Activated CD8-positive, alpha-beta memory T cell treated with anti-CD3 and anti-CD28 coated beads for 48 hours (primary cell): Measurements from ENCODE around the gene MED12L.
A peak's percentile ranks its signal among the peaks of the same experiment; 100 is the strongest.

Source experiments
- DNase-seq, 3 experiments: peaks; one replicate each; pipeline ENCODE4 v3.0.0-alpha.2; 2020; ENCODE audit warnings: low read depth in 2 of 3, low spot score in 2 of 3

MED12L gene

DNA sequence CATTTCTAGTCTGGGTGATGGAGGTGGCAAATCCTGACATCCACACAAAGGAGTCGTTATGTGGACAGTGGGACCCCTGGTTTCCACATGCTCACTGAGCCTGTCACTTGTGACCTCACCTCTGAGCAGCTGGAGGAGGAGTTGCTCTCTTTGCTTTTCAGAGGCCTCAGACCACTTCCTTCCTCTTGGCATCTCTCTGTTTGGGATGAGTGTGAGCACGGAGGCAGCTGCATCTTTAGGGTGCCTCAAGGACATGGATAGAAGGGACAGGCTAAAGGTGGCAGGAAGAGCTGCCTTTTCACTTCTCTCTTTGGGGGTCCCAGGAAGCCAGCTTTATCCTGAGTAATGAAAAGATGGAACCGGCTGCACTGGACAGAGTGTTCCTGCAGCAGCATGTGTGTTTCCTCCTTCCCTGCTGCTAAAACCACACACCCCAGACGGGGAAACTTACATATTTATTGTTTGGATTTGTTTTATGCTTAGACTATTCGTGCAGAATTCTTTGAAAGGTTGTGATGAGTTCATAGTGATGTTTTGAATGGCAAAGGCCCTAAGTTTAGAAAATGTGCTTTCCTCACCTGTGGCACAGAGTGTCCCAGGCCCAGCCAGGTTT is 85.8 kb downstream of the MED12L start:
- DNase-seq, result no peak

DNA sequence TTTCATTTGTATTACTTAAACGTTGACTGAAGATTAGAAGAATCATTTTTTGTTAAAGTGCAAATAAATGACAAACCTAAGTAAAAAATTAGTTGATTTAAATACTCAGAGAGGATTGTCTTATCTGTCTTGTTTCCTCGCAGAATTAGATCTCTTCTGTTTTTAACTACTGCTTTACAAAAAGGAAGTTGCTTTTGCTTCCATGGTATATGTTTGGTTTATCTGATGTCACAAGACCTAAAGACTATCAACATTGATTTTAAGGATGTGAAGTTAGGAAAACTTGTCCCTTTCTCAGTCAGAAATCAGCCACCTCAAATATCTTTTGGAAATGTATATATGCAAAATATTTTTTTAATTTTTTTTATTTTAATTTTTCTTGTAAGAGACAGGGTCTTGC is 88.9 kb downstream of the MED12L start:
- DNase-seq, result no peak

- no peak for DNase-seq
Measured at GRCh38 chr3:151175952-151176351, 90.5 kb downstream of the MED12L start.

- DNase-seq, result no peak
Measured at GRCh38 chr3:151178208-151178845, 92.9 kb downstream of the MED12L start.

GRCh38 chr3:151182349-151183079 is 97.0 kb downstream of the MED12L start:
- DNase-seq, result no peak

- no peak for DNase-seq
Measured at GRCh38 chr3:151183265-151183671, 97.8 kb downstream of the MED12L start.

DNA sequence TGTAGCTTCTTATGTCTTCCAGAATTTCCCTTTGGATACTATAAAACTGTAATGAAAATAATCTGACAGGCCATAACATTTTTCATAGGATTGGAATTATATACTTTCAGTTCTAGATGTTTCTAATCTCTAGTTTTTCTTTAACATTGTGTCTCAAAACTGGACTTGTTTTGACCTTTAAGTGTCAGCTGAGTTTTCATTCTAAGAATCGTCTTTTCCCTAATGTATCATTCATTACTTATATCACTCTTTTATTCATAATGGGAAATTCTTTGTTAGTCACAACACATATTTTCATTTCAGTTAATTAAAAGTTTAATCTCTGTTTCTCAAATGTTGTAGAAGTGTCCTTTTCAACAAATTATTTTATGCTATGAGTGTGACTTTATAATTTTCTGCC is 105.6 kb downstream of the MED12L start:
- no peak for DNase-seq

GRCh38 chr3:151192545-151192944 is 107.1 kb downstream of the MED12L start:
- DNase-seq, result no peak

- no peak for DNase-seq
Measured at GRCh38 chr3:151195826-151196225, 110.4 kb downstream of the MED12L start.

DNA sequence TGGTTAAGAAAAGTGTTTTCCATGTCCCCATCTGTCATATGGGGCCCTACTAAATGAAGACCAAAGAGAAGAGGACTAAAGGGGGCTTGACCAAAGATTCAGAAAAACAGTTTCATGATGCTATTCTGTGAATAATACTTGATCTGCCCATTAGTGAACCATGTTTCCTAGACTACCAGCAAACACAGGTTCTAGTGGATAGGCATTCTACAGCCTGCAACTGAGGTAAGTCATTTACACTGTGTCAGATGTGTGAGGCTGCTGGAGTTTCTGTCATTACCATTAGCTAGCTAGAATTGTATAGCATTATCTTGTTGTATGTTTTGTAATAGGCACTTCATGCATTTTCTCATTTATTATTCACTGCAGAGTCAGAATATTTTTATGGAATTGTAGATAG is 111.0 kb downstream of the MED12L start:
- no peak for DNase-seq

GRCh38 chr3:151197228-151197627 is 111.8 kb downstream of the MED12L start:
- DNase-seq, result no peak

DNA sequence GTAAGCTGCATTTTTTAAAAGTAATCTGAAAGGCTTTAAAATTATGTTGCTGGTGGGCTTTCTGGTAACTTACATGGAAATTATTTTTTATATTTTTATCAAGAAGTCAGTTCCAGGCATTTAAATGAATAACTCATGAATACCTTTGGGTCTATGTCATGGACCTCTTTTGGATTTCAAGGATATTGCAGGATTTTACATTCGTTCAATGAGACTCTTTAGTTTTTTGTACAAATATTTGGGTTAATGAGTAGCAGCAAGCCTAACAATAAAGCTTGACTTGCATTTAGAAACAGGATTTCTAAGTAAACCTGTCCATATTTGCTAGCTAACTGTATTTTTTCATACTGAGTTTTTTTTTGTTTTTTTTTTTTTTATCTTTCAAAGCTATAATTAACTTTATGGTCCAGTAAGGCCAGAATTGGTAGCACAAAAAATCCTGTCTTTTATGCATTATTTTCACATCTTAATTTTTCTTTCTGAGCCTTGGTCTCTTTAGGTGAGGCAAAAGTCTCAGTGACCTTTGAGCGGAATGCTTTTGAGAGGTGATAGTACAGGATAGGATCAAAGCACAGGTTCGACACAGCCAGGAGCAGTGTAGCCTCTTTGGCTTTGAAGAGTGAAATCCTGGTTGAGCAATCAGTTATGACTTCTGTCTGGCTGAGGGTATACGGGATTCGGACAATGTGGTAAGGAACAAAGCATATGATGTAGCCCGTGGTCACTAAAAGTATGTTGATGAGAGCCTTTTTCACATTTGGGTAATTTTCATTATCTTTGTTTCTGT is 112.7 kb downstream of the MED12L start:
- no peak for DNase-seq

GRCh38 chr3:151198849-151199248 is 113.4 kb downstream of the MED12L start:
- DNase-seq, result no peak

- DNase-seq, result no peak
Measured at GRCh38 chr3:151199554-151200438, 114.3 kb downstream of the MED12L start.

DNA sequence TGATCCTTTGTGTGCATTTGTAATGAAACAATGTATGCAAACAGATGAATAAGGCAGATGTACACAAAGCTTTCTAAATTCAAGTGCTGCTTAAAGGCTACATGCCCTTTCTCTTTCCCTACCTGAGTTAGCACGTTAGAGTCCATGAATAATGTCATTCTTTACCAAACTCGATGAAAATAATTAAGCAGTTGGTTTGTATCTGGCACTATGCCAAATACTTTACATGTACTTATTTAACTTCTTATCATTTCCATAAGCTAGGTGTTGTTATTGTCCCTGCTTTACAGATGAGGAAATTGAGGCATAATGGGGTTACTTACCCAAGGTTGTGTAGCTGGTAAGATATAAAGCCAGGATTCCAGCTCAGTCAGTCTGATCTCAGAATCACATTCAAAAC is 115.1 kb downstream of the MED12L start:
- no peak for DNase-seq

DNA sequence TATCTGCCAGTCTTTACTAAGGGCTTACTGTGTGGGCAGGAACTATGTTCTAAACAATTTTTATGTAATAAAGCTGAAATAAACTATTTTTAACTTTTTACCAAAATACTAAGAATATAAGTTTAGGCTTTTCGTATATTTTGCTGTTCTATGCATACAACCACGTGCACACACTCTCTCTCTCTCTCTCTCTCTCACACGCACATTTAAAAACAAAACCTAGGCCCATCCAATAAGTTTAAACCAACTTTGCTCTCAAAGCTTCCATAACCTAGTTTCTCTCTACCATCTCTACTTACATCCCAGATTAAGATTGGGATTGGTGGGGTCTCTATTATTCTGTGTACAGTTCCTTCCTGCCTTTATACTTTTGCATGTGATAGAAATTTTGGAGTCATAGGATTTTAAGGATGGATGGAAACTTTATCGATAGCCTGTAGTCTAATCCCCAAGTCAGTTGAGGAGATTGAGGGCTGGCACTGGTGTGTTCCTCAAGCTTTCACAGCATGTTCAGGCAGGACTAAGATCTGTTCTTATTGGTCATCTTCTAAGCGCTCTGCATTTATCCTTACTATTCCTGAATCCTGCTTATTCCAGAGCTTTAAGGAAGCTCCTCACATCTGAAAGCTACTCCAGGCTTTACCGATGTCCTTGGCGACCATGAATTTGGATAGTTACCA is 115.7 kb downstream of the MED12L start:
- DNase-seq, result no peak

GRCh38 chr3:151203051-151203420 is 117.6 kb downstream of the MED12L start, which contains the start of gene GPR171:
TSS of gene GPR171 (minus strand) at chr3:151203216. CDS start at chr3:151199386, 3,830 bp downstream.
- peak in 1 of 3 experiments; percentile 49 for DNase-seq

DNA sequence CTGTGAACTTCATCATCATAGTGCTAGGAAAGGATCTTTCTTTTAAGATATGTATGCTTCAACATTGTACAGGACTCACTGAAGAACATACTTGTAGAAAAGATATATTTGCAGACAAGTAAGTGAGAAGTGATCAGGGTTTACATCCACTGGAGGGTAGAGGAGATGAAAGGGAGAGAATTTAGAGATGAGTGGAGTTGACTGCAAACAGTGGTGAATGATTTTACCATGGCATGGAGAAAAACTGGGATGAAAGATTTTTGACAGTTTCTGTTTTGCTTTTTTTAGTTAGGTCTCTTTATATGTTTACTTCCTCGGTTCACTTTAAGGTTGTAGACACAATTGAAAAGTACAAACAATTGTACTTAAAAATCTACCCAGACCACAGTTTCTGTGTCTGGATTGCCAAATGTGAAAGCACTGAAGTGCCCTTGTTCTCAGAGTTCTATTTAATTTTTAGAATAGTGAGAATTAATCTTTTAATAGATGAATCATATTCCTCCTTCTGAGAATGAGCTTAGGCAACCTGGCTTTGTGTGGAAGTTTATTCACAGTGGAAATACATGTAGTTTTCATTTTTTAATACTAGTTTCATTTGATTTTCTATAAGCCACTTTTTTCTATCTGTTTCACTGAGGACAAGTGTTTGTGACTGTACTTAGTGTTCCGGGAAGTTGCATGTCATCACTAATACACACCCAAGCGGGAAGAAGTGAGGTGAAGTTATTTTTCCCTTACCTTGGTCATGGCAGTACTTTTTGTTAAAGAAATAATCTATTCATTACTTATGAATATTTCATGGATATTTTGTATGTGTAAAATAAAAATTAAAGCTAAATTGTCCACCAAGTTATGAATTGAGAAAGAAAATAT is 119.3 kb downstream of the MED12L start:
- no peak for DNase-seq

- DNase-seq, result no peak
Measured at GRCh38 chr3:151205482-151205881, 120.0 kb downstream of the MED12L start.
